H1 (cell line): ENCODE data around the gene SNX30. TPM values are rescaled to one million over a fixed set of nuclear protein-coding genes. Genes with fewer than 3 reads are reported as not detected.

ENCODE experiments used
- CTBP2 ChIP-seq: IDR thresholded peaks from 2 replicates; pipeline ENCODE4 v1.7.0; 2011; ENCODE audit warnings: borderline replicate concordance, mild to moderate bottlenecking, moderate library complexity, mixed read lengths, low read length; ENCODE audit not compliant: insufficient read depth, insufficient read length
- HDAC2 ChIP-seq, 2 experiments: fragments of 300-600 bp in 1 of 2; sonication (generic) in 1 of 2; IDR thresholded peaks; 2 replicates each; pipeline ENCODE4 v1.6.1; 2011 to 2012; ENCODE audit warnings: low read depth in 2 of 2, low read length in 2 of 2, mild to moderate bottlenecking in 2 of 2, moderate library complexity in 2 of 2, borderline replicate concordance in 1 of 2, inconsistent platforms in 1 of 2
- SIN3A ChIP-seq, 2 experiments: IDR thresholded peaks in 1 of 2; conservative IDR thresholded peaks in 1 of 2; 2 replicates each; pipeline ENCODE4 v1.6.1; 2011 to 2012; ENCODE audit warnings: low read length in 2 of 2, improper control_type of control experiment in 1 of 2, low read depth in 1 of 2, mild to moderate bottlenecking in 1 of 2
- polyA plus RNA-seq, 7 experiments: library from polyadenylated mRNA; depleted of rRNA in 3 of 7; stranded (reverse) in 5 of 7; unstranded in 2 of 7; fragments of >200 nt in 5 of 7; fragments of 200-250 nt in 2 of 7; gene quantifications; 1 replicate in 5 of 7; 2 replicates in 1 of 7; 4 replicates in 1 of 7; pipeline versions ENCODE4 v1.2.1 to v1.2.3, GENCODE V29; 2011 to 2013; ENCODE audit warnings: missing spikeins in 2 of 7, mixed read lengths in 2 of 7
- total RNA-seq: library from RNA; stranded (reverse); fragmentation: NEBNext Ultra II Directional; extraction: Animal tissue kit (Norgen Biotek cat#: 25700); gene quantifications from 2 replicates; pipeline ENCODE4 v1.2.1, GENCODE V29; 2021

The SNX30 gene
- total and polyA plus RNA-seq, 2 of the 8 experiments (the other 6 are each of a cell fraction or from before 2014, with no cell fraction given) = 4.0 to 12.2 TPM

- TF ChIP-seq HDAC2 (IDR thresholded peaks at IDR 0.05; ENCODE audit: borderline replicate concordance in 1 of 2, low read depth in 2 of 2, low read length in 2 of 2) = no peak
- no peak for TF ChIP-seq SIN3A (conservative IDR thresholded peaks at IDR 0.05 in 1 of 2, IDR thresholded peaks at IDR 0.05 in 1 of 2; ENCODE audit: low read depth in 1 of 2, low read length in 2 of 2)
- no peak for TF ChIP-seq CTBP2
These were observed 58.8 kb downstream of the SNX30 start (continued) for GRCh38 chr9:112809351-112809848.
